ENCODE measurements around the gene PDE7B. TPM values are rescaled to one million over a fixed set of nuclear protein-coding genes. Genes with fewer than 3 reads are reported as not detected.

PDE7B gene
- total and polyA plus RNA-seq, 2 of the 4 experiments (the other 2 are of a cell fraction): 7.8 to 12.4 TPM

GRCh38 chr6:136111831-136112230, 260.3 kb downstream of the PDE7B start:
- H2AK9ac ChIP-seq (replicated peaks; ENCODE audit: low read depth, low read length, poor library complexity): no peak overlapping the region
- DNase-seq (no peak), ATAC-seq (ENCODE audit: low read depth) (no peak)
- no peaks in the 10 kb centered on the region for H4K20me1 ChIP-seq (ENCODE audit: insufficient read depth, low read length)
- peak overlapping the region; percentile 30; the same call in 1 of the 2 replicates for H2BK120ac ChIP-seq (ENCODE audit: low read depth, low read length)
- no peak overlapping the region for H3K9ac ChIP-seq (ENCODE audit: low read depth, low read length)
- peaks cover 25% of the 10 kb centered on the region for H3K36me3 ChIP-seq (ENCODE audit: control insufficient read depth, insufficient read depth, low read length)
- ChIA-PET POLR2A (ENCODE audit: unreplicated experiment) (no interaction called here), CTCF (no interaction called here)
- no peak overlapping the region for H3K4me2 ChIP-seq (ENCODE audit: low read depth, low read length)
- H3K4me3 ChIP-seq (ENCODE audit: insufficient read depth, low read depth, low read length): no peak overlapping the region
- H2BK20ac ChIP-seq (ENCODE audit: low read depth, low read length): no peak overlapping the region
- no peak overlapping the region for H2BK5ac ChIP-seq (ENCODE audit: low read depth, low read length, poor library complexity, severe bottlenecking)
- H3K27ac ChIP-seq (ENCODE audit: insufficient read depth, low read length): no peak overlapping the region
- H2BK15ac ChIP-seq (ENCODE audit: low read depth, low read length): no peak overlapping the region
- intact Hi-C loops (cut with micrococcal nuclease): no loop called here
- no peak overlapping the region for H2AK5ac ChIP-seq (ENCODE audit: low read depth, low read length)
- no peaks in the 10 kb centered on the region for H3K27me3 ChIP-seq (ENCODE audit: control insufficient read depth, insufficient read depth, low read length)
- peaks cover 14% of the 10 kb centered on the region for H3K4me1 ChIP-seq (ENCODE audit: control insufficient read depth, insufficient read depth, low read length)
- TF ChIP-seq CEBPB (IDR thresholded peaks at IDR 0.05; ENCODE audit: low read depth, low read length): no peak
- TF ChIP-seq CTCF (conservative IDR thresholded peaks at IDR 0.05; ENCODE audit: low read depth, low read length): no peak
- TF ChIP-seq FOS (IDR thresholded peaks at IDR 0.05; ENCODE audit: low read depth, low read length): no peak
- no peak for TF ChIP-seq CHD1 (IDR thresholded peaks at IDR 0.05; ENCODE audit: low read depth, low read length)
- no peak for TF ChIP-seq BHLHE40 (IDR thresholded peaks at IDR 0.05; ENCODE audit: low read depth, low read length)
- TF ChIP-seq ELK1 (IDR thresholded peaks at IDR 0.05; ENCODE audit: borderline replicate concordance, low read depth, low read length): no peak
- no peak for TF ChIP-seq MAZ (IDR thresholded peaks at IDR 0.05; ENCODE audit: borderline replicate concordance, low read depth, low read length)
- TF ChIP-seq USF2 (IDR thresholded peaks at IDR 0.05; ENCODE audit: low read depth, low read length): no peak
- TF ChIP-seq RCOR1 (IDR thresholded peaks at IDR 0.05; ENCODE audit: insufficient replicate concordance, low read length): no peak
- no peak for TF ChIP-seq RAD21 (IDR thresholded peaks at IDR 0.05; ENCODE audit: low read length)
- no peak for TF ChIP-seq MAFK (IDR thresholded peaks at IDR 0.05; ENCODE audit: low read depth, low read length)
- TF ChIP-seq RFX5 (IDR thresholded peaks at IDR 0.05; ENCODE audit: low read depth, low read length): no peak
- TF ChIP-seq SMC3 (IDR thresholded peaks at IDR 0.05; ENCODE audit: low read depth, low read length): no peak
- no peak for TF ChIP-seq NFE2L2 (IDR thresholded peaks at IDR 0.05; ENCODE audit: low read depth, low read length)
- TF ChIP-seq MXI1 (IDR thresholded peaks at IDR 0.05; ENCODE audit: borderline replicate concordance, low read depth, low read length): no peak
- no peak for TF ChIP-seq POLR2A (IDR thresholded peaks at IDR 0.05; ENCODE audit: low read depth, low read length)
- WGBS, 2 experiments (ENCODE audit: extremely low coverage in 2 of 2, insufficient read length in 1 of 2): no CpG with 5 or more reads among the region's 2 CpGs
- no peak overlapping the region for H2AFZ ChIP-seq (replicated peaks; ENCODE audit: low read length, poor library complexity)
- peaks cover 7% of the 10 kb centered on the region; the same call in 1 of the 2 replicates for H3K9me1 ChIP-seq (ENCODE audit: insufficient read depth, low read length)
- H4K8ac ChIP-seq (ENCODE audit: low read depth in 2 of 2, low read length in 2 of 2): no peak overlapping the region; a peak in 1 of 4 replicates
- no peak overlapping the region for H3K23ac ChIP-seq (ENCODE audit: low read depth, low read length)
- H4K5ac ChIP-seq (ENCODE audit: low read depth, low read length): no peak overlapping the region
- no TSS peak for BruUV-seq (replicated peaks)
- H3K79me1 ChIP-seq (ENCODE audit: low read depth in 1 of 2, low read length in 2 of 2): peaks cover 23 to 44% of the 10 kb centered on the region in 2 experiments
- no peak overlapping the region for H3K4ac ChIP-seq (ENCODE audit: low read depth, low read length)
- in situ Hi-C loops (cut with MboI; ENCODE audit: low sequenced_read_pairs): no loop called here
- no peaks in the 10 kb centered on the region for H3K9me3 ChIP-seq (ENCODE audit: control insufficient read depth, insufficient read depth, low read length)
- H3K18ac ChIP-seq (ENCODE audit: low read depth, low read length): no peak overlapping the region
- no peak overlapping the region for H3K14ac ChIP-seq (replicated peaks; ENCODE audit: low read depth, low read length)
- dilution Hi-C loops (cut with HindIII; ENCODE audit: low sequenced_read_pairs, unreplicated experiment): no loop called here
- no peak overlapping the region for H3K56ac ChIP-seq (ENCODE audit: extremely low read depth, insufficient read depth, low read length)
- H4K91ac ChIP-seq (ENCODE audit: insufficient read depth, low read depth, low read length): no peak overlapping the region
